GM03348 (cell line): ENCODE data around the gene TSPYL6.
A peak's percentile ranks its signal among the peaks of the same experiment; 100 is the strongest.
"Not testable (repeated sequence)": the region's sequence is repeated elsewhere in the genome, so short reads cannot be mapped to it uniquely, and the experiment has no call there.

Source experiments
- DNase-seq: peaks from one replicate; pipeline ENCODE4 v3.0.0; 2012; ENCODE audit warnings: low spot score

TSPYL6 gene

DNA sequence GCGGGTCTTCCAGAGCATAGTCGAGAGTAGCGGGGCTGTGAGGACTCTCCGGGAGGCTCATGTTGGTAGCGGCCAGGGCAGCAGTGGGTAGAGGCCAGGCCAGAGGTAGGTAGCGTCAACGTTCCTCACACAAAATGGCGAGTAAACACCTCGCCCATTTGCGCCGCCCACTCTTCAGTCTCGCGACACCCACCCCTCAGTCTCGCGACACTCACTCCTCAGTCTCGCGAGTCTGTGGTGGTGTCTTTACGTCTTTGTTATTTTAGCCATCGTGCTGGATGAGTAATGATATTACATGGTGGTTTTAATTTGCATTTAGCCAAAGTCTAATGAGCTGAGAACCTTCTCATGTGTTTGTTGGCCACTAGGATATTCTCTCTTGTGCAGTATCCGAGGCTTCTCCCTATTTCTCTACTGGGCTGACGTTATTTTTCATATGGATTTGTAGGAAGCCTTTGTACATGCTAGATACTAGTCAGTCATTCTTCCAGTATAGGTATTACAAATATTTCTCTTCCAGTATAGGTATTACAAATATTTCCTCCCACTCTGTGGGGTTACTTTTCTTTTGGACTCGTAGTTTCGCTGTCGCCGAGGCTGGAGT, at the start of gene TSPYL6:
TSS of gene TSPYL6 (minus strand) at position 139 of the 604 bp plus-strand sequence. CDS start at position 61, 78 bp downstream.
- no peak for DNase-seq

DNA sequence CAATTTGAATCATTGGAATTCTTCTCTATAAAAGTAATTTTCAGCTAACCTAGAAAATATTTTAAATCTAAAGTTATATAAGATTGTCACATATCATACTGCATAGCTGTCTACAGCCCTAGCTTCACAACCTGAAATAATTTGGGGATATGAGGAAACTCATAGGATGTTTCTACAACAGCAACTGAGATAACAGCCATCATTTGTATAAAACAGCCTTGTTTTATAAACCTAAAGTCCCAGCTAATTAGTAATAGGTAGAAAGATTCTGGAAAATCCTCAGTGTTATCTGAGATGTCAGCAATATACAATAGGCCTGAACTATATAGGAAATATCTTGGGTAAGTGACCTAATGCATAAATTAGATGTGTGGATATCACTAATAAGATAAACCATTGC, 47.6 kb upstream of the TSPYL6 start:
- DNase-seq = no peak

DNA sequence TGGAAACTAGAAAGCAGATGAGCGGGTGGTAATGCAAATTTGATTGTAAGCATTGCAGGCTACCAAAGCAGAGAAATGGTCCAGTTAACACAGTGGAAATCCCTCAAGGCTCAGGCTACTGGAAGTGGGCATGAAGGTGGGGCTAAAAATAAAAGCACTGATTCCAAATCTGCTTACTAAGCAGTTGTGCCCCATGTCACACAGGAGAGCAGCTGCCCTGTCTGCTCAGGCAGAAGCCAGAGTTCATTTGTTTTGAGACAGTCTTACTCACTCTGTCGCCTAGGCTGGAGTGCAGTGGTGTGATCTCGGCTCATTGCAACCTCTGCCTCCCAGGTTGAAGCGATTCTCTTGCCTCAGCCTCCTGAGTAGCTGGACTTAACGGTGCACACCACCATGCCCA, 42.5 kb upstream of the TSPYL6 start:
- DNase-seq = no peak

DNA sequence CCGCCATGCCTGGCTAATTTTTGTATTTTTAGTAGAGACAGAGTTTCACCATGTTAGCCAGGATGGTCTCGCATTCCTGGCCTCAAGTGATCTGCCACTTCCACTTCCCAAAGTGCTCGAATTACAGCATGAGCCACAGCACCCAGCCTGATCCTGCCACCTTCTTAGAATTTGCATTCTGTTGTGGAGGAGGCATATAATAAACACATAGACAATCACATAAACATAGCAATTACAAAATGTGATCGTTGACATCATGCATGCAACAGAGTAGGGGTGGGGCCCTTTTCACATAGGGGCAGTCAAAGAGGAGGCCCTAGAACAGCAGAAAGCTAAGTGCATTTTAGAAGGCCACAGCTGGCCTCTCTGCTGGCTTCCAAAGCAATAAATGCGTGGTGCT, 39.9 kb upstream of the TSPYL6 start:
- no peak for DNase-seq

DNA sequence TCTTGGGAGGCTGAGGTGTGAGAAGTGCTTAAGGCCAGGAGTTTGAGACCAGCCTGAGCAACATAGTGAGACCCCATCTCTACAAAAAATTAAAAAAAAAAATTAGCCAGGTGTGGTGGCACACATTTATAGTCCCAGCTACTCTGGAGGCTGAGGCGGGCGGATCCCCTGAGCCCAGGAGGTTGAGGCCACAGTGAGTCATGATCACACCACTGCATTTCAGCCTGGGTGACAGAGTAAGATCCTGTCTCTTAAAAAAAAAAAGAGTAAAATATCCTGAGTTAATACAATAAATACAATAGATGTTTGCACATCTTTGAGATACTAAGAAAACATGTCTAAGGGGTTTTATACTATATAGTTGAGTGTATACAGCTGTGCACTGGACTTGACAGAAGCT, 38.6 kb upstream of the TSPYL6 start:
- not testable (repeated sequence) for DNase-seq

DNA sequence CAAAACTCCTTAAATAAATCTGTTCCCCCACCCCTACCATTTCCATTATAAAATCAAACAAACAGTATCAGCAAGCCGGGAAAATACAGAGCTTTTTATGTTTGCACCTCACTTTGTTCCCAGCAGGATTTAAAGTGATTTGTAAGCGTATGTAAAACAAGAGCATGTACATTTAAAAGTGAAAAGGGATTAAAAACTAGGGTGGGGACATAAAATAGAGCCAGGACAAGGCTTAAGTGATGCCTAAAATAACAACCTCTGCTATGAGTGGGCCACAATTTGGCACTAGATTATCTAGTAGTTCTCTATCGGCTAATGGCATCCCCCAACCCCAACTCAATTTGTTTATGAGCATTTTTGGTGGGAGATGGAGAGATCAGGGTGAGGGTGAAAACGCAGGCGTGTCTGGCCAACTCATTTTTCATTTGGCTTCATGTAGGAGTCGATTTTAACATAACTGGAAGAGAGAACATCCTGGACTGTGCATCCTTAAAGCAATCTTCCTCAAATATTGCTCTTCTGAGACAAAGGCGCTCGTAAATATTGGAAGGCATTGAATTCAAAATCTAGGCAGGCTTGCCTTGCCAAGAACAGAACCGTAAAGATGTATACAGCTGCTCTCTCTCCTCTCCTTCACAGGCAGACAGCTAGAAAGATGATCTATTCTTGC, 34.5 kb upstream of the TSPYL6 start:
- no peak for DNase-seq

DNA sequence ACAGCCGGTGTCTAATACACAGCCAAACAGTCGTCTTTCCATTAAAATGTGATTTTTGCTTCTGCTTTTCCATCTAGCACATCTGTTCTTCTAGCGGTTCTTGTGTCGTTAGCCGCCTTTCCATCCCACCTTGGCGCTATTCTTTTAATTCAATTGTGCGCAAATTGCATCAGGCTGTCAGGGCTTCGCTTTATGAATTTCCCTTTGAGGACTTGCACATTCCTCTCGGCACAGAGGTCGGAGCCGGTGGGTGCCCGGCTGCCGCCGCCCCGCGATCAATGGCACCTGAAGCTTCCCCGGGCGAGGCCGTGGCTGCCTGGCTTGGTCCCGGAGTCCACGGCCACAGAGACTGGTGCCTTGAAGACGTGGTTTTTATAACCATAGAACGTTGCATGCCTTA, 33.9 kb upstream of the TSPYL6 start:
- DNase-seq = no peak

DNA sequence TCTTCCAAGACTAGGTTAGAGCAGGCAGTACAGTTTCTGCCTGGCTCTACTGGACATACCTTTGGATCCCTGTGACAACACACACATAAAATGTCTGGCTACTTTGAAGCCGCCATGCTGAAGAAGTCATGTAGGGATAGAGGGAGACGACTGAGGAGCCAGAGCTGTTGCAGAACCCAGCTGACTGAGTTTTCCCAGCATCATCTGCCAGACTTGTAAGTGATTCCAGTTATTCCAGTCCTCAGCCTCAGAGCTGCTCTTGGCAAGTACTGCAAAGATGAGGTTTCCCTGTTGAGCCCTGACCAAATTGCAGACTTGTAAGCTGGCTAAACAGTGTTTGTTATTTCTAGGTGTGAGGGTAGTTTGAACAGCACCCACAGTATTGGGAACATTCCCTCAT, 31.5 kb upstream of the TSPYL6 start:
- DNase-seq = no peak

DNA sequence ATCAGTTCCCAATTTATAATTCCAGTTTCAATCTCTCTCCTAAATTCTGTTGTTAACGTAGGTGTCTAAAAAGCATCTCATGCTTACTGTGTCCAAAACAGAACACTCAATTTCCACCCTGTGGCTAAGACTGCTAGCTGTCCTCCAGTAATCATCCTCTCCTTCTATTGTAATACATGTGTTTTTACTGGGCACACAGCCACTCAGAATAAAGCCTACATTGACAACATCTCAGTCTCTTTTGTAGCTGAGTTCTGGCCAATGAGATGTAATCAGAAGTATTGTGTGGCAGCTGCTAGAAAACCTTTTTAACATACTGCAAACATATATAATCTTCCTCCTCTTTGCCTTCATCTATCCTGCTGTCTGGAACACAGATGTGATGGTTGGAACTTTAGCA, 29.4 kb upstream of the TSPYL6 start:
- no peak for DNase-seq

DNA sequence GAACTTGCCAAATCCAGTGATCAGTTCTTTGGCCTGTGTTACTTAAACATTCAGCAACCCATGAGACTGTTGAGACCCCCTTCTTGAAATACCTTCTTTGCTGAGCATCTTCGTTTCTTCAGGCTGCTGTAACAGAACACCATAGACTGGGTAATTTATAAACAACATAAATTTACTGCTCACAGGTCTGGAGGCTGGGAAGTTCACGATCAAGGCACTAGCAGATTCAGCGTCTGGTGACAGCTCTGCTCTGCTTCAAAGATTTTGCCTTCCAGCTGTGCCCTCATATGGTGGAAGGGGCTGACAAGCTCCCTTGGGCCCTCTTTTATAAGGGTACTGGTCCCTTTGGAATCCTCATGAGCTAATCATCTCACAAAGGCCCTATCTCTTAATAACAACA, 28.8 kb upstream of the TSPYL6 start:
- no peak for DNase-seq

DNA sequence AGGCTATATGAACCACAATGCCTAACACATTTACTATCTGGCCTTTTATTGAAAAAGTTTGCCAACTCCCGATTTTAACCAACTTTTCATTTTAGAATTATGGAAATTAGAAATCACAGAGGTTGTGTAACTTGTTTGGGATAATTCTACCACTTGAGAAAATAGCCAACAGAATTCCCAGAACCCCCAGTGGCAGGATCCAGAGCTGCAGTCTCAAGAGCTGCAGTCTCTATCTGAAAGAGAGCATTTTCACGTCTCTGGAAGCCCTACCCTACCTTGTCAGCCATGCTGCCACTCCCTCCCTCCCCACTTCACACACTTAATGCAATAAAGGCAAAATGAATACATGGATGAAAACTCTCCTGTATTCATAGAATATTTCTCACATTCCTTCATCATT, 23.4 kb upstream of the TSPYL6 start:
- peak; percentile 14 for DNase-seq

DNA sequence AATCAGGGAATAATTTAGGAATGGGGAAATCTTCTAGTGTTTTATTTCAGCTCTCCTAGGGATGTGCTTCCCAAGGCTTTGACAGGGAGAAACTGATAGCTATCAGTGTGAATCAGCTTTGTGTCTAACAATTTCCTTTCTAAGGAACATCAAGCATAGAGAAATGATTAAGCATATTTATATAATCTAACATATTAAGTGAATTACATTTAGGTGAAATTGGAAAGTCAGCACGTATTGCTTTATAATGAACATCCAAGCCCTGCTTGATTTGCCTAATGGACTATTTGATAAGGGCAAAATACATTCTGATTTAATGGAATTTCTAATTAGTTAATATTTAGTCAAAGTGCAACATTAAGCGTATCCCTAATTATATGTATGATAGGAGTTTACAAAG, 19.5 kb upstream of the TSPYL6 start:
- DNase-seq = no peak

DNA sequence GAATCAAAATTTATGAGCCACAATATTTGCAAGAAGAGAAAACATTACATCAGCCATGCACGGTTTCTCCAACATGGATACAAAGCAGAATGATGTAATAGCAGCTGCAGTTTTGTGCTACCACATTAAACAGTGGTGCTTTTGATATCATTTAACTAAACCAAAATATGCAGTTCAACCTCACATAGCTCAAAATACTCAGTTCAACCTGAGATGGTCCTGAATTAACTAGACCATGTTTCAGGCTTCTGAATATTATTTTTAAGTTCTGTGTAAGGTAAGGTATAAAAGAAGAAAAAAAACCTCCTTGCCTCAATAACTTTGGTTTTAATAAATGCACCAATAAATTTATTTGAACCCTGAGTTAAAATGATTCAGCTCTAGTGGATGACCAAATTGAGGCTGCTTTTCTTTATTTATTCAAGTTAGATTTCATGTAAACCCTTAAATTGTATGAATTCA, 18.8 kb upstream of the TSPYL6 start:
- peak; percentile 66 for DNase-seq

DNA sequence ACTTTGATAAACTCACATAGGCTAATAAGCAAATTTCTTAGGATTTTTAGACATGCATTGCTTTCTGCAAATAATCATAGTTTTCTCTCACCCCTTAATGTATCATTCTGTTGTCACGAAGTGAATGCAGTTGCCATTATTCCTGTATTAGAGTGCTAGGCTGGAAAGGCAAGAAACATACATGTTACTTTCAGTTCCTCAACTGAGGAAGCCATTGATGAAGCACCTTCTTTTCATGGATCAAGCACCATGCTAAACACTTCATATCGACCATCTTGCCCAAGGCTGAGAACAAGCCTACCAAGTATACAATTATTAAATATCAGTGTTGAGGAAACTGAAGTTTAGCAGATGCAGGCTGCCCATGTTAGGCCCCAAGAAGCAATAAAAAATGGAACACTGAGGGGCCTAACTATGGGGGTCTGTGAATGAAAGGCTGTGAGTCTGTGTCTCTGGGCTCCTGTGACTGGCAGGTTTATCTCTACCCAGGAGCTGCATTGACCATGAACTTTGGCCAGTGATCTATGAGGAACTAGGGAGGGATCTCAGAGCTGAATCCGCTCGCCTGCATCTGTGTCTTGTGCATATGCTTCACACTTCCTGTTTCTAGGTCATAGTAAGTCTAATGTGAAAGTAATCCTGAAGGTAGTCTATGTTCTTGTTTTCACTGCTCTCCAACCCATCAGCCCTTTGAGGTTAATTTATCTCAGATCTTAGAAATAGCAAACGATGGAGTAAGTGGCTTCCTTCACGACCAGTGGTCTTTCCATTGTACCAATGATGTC, 16.0 kb upstream of the TSPYL6 start:
- no peak for DNase-seq

DNA sequence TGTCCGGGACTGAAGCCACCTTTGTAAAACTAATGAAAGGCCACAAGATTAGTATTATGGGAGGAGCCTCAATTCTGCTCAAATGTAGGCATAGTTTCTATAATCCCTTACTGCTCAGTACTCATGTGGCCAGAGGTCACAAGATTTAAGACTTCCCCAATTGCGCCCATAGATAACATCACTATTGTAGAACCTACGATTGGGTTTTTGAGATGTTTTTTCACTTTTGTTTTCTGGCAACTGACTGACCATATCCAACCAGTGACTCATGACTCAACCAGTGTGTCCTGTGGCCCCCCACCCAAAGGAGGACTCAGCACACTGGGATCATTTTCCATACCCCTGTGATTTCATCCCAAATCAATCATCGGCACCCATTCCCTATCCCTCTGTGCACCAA, 15.2 kb upstream of the TSPYL6 start:
- no peak for DNase-seq

DNA sequence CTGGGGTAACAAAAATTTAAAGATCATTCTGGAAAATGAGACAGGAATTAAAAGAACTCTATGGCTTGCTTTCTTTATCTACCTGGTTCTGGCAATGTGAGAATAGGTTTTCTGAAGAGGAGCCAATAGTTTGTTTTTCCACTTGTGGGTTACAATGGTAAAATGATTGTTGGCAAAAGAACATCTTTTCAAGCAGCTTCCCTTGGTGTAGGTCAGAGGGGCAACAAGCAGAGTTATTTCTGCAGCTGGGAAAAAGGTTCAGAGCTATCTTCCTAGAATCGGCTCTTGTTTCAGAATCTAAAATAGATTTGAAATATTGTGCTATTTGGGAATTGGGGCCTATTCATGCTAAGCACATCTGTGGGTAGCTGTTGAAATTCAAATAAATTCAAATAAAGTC, 11.5 kb upstream of the TSPYL6 start:
- DNase-seq = no peak

DNA sequence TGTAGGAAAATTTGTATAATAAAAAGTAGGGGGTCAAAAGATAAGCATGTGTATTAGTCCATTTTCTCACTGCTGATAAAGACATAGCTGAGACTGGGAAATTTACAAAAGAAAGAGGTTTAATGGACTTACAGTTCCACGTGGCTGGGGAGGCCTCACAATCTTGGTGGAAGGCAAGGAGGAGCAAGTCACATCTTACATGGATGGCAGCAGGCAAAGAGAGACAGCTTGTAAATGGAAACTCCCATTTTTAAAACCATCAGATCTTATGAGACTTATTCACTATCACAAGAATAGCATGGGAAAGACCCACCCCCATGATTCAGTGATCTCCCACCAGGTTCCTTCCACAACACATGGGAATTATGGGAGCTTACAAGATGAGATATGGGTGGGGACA, 9.1 kb upstream of the TSPYL6 start:
- not testable (repeated sequence) for DNase-seq

DNA sequence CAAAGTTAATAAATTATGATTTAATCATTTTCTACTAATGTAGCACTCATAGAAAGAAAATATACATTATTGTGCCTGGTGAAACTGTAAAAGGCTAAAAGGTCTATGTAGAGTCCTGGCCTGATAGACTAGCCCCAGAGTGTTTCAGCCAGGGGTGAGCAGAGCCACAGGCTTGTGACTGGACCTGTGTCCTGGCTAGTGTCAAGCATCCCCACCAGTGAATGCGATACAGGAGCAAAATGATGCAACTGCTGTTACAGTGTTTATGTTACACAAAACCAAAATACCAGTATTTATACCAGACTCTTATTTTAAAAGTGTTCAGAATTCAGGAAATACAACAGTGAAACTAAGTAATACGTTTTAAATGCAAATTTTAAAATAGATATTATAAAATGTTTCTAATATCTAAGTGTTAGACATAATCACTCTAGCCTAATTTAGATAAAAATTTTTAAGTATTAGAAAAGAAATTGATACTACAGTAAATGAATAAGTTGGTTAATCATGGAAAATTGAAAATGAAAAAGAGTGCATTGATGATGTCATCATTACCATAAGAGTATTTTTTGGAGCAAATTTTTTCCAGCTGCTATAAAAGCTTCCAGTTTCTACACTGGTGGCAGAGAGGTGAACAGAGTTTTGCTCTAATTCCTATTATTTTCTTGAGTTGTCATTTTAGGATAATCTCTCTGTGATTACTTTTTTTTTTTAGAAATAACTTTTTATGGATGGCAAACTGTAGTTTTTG, 6.2 kb upstream of the TSPYL6 start:
- DNase-seq = no peak

DNA sequence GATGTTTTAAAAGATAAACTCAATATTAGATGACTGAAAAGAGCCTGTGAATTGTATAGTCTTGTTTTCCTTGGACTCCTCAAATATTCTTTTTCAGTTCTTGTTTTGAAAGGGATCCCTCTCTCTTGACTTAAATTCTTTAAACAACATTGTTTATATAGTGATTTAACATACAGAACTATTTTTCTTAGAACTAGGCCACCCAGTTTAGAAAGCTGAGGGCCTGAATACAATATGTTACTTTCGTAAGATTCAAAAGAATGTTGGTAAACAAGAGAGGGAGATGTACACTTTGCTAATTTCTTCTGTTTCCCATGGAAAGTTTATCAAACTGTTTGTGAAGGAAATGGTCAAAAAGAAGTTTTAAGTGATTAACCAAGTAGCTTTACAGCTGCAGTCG, 5.5 kb upstream of the TSPYL6 start:
- no peak for DNase-seq

DNA sequence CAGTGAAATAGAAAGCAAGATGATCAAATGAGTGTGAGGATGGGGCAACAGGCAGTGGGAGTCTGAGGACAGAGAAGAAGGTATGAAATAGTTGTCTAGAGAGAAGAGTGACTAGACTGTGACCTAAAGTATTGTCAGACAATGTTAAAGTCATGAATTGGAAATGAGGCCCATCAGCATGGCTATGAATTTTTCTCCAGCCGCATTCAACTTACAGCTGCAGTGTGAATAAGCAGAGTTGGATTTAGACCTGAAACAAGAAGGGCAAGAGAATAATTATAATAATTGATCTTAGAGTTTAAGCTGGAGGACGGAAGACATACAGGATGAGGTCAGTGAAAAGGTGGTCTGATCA, 4.2 kb upstream of the TSPYL6 start:
- DNase-seq = no peak

DNA sequence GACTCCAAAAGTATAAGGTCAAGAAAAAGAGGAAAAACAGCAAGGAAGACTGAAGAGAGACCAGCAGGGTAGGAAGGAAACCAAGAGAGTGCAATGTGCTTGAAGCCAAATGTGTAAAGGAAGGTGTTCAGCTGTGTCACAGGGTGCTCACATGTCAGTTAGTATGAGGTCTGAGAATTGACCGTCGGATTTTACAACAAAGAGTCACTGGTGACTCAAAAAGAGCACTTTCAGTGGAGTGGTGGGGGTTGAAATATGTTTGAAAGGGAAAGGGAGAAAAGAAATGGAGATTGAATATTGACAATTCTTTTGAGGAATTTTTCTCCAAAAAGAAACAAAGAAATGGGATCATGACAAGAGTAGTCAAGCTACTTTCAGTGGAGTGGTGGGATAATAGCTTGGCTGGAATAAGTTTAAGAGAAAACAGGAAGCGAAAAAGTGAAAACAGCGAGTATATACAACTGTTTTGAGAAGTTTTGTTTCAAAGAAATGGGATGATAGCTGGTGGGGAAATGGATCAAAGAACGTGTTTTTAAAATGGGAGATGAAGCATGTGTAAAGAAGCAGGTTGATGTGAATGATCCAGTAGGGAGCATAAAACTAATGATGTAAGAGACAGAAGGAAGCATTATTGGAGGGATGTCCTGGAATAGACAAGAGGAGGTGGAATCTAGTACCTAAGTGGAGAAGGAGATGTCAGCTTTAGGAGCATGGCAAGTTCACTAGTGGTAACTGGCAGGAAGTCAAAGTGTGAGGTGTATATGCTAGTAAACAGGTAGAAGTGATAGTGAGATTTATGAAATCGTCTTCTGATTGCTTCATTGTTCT, 3.6 kb upstream of the TSPYL6 start:
- DNase-seq = no peak

DNA sequence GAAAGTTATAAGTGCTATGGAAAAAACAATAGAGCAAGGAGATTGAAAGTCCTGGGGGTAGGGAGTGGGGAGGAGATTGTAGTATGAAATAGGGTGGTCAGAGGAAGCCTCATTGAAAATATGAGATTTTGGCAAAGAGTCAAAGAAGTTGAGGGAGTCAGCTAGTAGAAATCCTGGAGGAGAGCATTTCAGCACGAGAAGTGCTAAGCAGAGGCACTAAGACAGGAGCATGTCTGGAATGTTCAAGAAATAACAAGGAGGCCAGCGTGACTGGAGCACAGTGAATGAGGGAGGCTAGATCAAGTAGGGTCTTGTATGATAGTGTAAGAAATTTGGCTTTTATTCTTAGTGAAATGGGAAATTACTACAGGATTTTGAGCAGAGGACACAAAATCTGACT, 2.1 kb upstream of the TSPYL6 start:
- no peak for DNase-seq
